ENCODE results near the gene FAM20C. TPM values are rescaled to one million over a fixed set of nuclear protein-coding genes. Genes with fewer than 3 reads are reported as not detected.

FAM20C gene
- total RNA-seq, 1 experiment from 2014 or later: 62.4 TPM

DNA sequence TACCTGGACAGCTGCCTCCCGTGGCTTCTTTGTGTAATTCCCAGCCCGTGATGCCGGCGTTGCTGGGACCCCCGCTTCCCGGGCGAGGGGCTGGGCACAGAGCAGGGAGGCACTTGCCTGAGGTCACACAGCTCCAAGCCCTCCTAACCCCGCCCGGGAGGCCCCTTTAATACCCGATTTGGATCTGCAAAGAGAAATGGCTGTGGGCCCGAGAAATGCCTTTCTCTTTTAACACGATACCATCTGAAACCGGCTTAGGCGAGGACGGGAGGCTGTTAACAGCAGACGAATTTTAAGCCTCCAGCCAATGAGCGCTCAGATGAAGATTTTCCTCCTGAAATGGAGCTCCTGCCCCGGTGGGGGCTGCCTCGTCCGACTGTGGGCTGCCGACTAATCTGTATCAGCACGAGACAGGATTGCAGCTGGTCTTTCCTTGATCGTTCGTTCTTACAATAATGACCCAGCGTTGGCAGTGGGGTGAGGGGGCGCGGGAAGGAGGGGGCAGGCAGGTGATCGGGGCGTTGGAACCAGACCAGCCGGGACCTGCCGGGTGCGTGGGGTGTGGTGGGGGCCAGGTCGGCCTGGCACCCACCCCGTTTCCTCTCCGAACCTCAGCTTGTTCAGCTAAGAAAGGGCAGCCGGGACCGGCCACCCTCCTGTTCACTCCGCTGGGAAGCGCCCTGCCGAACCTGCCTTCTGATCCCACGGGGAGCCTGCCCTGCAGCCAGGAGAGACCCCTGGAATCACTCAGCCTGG, 61.4 kb downstream of the FAM20C start:
- ATAC-seq: no peak
- no peaks in the 10 kb centered on the region for H3K9me3 ChIP-seq (ENCODE audit: control insufficient read depth, insufficient read depth, low read depth, low read length)
- H3K4me1 ChIP-seq (ENCODE audit: control insufficient read depth, insufficient read depth, low read length): no peaks in the 10 kb centered on the region
- H3K27me3 ChIP-seq (ENCODE audit: control insufficient read depth, insufficient read depth, low read length): no peaks in the 10 kb centered on the region
- no peak for DNase-seq (ENCODE audit: low read depth, low spot score)
- TF ChIP-seq, protein P1, sequence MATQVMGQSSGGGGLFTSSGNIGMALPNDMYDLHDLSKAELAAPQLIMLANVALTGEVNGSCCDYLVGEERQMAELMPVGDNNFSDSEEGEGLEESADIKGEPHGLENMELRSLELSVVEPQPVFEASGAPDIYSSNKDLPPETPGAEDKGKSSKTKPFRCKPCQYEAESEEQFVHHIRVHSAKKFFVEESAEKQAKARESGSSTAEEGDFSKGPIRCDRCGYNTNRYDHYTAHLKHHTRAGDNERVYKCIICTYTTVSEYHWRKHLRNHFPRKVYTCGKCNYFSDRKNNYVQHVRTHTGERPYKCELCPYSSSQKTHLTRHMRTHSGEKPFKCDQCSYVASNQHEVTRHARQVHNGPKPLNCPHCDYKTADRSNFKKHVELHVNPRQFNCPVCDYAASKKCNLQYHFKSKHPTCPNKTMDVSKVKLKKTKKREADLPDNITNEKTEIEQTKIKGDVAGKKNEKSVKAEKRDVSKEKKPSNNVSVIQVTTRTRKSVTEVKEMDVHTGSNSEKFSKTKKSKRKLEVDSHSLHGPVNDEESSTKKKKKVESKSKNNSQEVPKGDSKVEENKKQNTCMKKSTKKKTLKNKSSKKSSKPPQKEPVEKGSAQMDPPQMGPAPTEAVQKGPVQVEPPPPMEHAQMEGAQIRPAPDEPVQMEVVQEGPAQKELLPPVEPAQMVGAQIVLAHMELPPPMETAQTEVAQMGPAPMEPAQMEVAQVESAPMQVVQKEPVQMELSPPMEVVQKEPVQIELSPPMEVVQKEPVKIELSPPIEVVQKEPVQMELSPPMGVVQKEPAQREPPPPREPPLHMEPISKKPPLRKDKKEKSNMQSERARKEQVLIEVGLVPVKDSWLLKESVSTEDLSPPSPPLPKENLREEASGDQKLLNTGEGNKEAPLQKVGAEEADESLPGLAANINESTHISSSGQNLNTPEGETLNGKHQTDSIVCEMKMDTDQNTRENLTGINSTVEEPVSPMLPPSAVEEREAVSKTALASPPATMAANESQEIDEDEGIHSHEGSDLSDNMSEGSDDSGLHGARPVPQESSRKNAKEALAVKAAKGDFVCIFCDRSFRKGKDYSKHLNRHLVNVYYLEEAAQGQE (IDR thresholded peaks at IDR 0.05; ENCODE audit: insufficient read depth in 1 of 2, low read depth in 2 of 2, low read length in 1 of 2): no peak
- TF ChIP-seq TCF7L2 (IDR thresholded peaks at IDR 0.05; ENCODE audit: low read depth, low read length) (no peak), POLR2AphosphoS5 (IDR thresholded peaks at IDR 0.05; ENCODE audit: low read depth, low read length) (no peak), SIN3A (IDR thresholded peaks at IDR 0.05; ENCODE audit: borderline replicate concordance, insufficient read depth, low read depth, low read length) (no peak)
- TF ChIP-seq, protein P2, sequence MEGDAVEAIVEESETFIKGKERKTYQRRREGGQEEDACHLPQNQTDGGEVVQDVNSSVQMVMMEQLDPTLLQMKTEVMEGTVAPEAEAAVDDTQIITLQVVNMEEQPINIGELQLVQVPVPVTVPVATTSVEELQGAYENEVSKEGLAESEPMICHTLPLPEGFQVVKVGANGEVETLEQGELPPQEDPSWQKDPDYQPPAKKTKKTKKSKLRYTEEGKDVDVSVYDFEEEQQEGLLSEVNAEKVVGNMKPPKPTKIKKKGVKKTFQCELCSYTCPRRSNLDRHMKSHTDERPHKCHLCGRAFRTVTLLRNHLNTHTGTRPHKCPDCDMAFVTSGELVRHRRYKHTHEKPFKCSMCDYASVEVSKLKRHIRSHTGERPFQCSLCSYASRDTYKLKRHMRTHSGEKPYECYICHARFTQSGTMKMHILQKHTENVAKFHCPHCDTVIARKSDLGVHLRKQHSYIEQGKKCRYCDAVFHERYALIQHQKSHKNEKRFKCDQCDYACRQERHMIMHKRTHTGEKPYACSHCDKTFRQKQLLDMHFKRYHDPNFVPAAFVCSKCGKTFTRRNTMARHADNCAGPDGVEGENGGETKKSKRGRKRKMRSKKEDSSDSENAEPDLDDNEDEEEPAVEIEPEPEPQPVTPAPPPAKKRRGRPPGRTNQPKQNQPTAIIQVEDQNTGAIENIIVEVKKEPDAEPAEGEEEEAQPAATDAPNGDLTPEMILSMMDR (IDR thresholded peaks at IDR 0.05): no peak
- in situ Hi-C loops (cut with HindIII; ENCODE audit: low pct_unique_long_range_greater_than_20kb, low sequenced_read_pairs): no loop called here
- POLR2A ChIA-PET: no interaction called here
- no peak overlapping the region for H3K4me3 ChIP-seq (ENCODE audit: low read depth in 2 of 2, low read length in 2 of 2)
- no TSS peak for BruUV-seq (replicated peaks)
- CTCF ChIA-PET: no interaction called here
- intact Hi-C loops (cut with micrococcal nuclease; ENCODE audit: unreplicated experiment): no loop called here
- H3K36me3 ChIP-seq (ENCODE audit: control insufficient read depth, insufficient read depth, low read length): no peaks in the 10 kb centered on the region
- H3K27ac ChIP-seq (ENCODE audit: low read length): no peak overlapping the region

DNA sequence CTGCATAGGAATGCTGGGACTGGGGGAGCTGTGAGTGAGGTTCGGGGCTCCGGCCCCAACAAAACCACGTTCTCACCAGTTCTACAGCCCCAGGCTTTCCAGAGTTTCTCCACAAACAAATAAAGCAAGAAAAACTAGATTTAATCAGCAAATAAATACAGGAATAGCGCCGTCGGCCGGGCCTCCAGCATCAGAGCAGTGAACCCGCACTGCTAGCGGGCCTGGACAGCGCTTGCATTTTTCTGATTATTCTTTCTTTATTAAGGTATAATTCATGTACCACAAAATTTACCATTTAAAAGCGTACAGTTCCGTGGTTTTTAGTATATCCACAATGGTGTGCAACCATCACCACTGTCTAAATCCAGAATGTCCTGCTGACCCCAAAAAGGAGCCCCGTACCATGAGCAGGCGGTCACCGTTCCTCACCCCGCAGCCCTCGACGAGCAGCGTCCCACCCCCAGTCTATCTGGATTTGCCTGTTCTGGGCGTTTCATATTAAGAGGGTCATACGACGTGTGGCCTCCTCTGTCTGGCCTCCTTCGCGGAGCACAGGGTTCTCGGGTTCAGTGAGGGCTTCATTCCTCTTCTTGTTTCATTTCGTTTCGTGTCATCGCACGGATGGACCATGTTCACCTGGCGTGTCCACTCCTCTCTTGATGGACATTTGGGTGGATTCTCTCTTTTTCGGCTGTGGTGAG, 62.1 kb downstream of the FAM20C start:
- Histone ChIP-seq H3K36me3 (ENCODE audit: control insufficient read depth, insufficient read depth, low read length) (no peaks in the 10 kb centered on the region), H3K9me3 (ENCODE audit: control insufficient read depth, insufficient read depth, low read depth, low read length) (no peaks in the 10 kb centered on the region), H3K4me1 (ENCODE audit: control insufficient read depth, insufficient read depth, low read length) (no peaks in the 10 kb centered on the region), H3K27ac (ENCODE audit: low read length) (no peak overlapping the region), H3K27me3 (ENCODE audit: control insufficient read depth, insufficient read depth, low read length) (no peaks in the 10 kb centered on the region), H3K4me3 (ENCODE audit: low read depth in 2 of 2, low read length in 2 of 2) (no peak overlapping the region)
- no peak for ATAC-seq
- ChIA-PET CTCF (no interaction called here), POLR2A (no interaction called here)
- in situ Hi-C loops (cut with HindIII; ENCODE audit: low pct_unique_long_range_greater_than_20kb, low sequenced_read_pairs): no loop called here
- BruUV-seq (replicated peaks): no TSS peak
- DNase-seq (ENCODE audit: low read depth, low spot score): no peak
- no peak for TF ChIP-seq POLR2AphosphoS5 (IDR thresholded peaks at IDR 0.05; ENCODE audit: low read depth, low read length)
- TF ChIP-seq SIN3A (IDR thresholded peaks at IDR 0.05; ENCODE audit: borderline replicate concordance, insufficient read depth, low read depth, low read length): no peak
- TF ChIP-seq, protein P2 (IDR thresholded peaks at IDR 0.05): no peak
- TF ChIP-seq, protein P1 (IDR thresholded peaks at IDR 0.05; ENCODE audit: insufficient read depth in 1 of 2, low read depth in 2 of 2, low read length in 1 of 2): no peak
- no peak for TF ChIP-seq TCF7L2 (IDR thresholded peaks at IDR 0.05; ENCODE audit: low read depth, low read length)
- intact Hi-C loops (cut with micrococcal nuclease; ENCODE audit: unreplicated experiment): no loop called here

Data from Panc1 (cell line).